A673 (cell line): ENCODE measurements around the gene SCN1B. TPM values are rescaled to one million over a fixed set of nuclear protein-coding genes. Genes with fewer than 3 reads are reported as not detected.

Experiments used
- BruUV-seq: library from RNA; stranded (reverse); fragments of 400-500 nt; replicated peaks from 2 replicates; lab custom pipeline; 2021; lab: Mats Ljungman, UMichigan
- CTCF ChIA-PET: fragments of 300-600 bp; sonication (Branson Sonifier 250); formaldehyde crosslinking; loops from one replicate; lab custom pipeline; 2022; ENCODE audit warnings: antibody characterized with exemption; lab: Charles Lee
- POLR2A ChIA-PET: fragments of 300-600 bp; sonication (Branson Sonifier 250); formaldehyde crosslinking; loops from one replicate; lab custom pipeline; 2022; ENCODE audit warnings: antibody characterized with exemption; ENCODE audit not compliant: low non-redundant PET; lab: Charles Lee
- DNase-seq: peaks from one replicate; pipeline ENCODE4 v3.0.0-alpha.2; 2015; ENCODE audit warnings: low spot score
- H3K27ac ChIP-seq: fragments of 200-600 bp; sonication (generic); 2 replicates; pipeline ENCODE4 v1.5.1; 2016; ENCODE audit warnings: mixed run types, low read depth, mild to moderate bottlenecking, mixed read lengths, antibody characterized with exemption, low read length; ENCODE audit not compliant: poor library complexity, severe bottlenecking
- H3K27me3 ChIP-seq: fragments of 200-600 bp; sonication (generic); replicated peaks from 2 replicates; pipeline ENCODE4 v1.6.1; 2017; ENCODE audit warnings: mixed run types, low read depth, mild to moderate bottlenecking, mixed read lengths, antibody characterized with exemption, low read length; ENCODE audit not compliant: insufficient read depth, poor library complexity
- H3K36me3 ChIP-seq: fragments of 200-600 bp; sonication (generic); 2 replicates; pipeline ENCODE4 v1.6.1; 2016; ENCODE audit warnings: mixed run types, mild to moderate bottlenecking, mixed read lengths, antibody characterized with exemption, low read length; ENCODE audit not compliant: insufficient read depth, poor library complexity, severe bottlenecking
- H3K4me1 ChIP-seq: fragments of 200-600 bp; sonication (generic); 2 replicates; pipeline ENCODE4 v1.6.1; 2017; ENCODE audit warnings: mixed run types, mild to moderate bottlenecking, mixed read lengths, antibody characterized with exemption, low read length; ENCODE audit not compliant: insufficient read depth, poor library complexity, severe bottlenecking
- H3K4me3 ChIP-seq: fragments of 200-600 bp; sonication (generic); 2 replicates; pipeline ENCODE4 v1.5.1; 2016; ENCODE audit warnings: low read depth, mixed run types, mild to moderate bottlenecking, mixed read lengths, low read length; ENCODE audit not compliant: poor library complexity, severe bottlenecking
- H3K9me3 ChIP-seq: fragments of 200-600 bp; sonication (generic); 2 replicates; pipeline ENCODE4 v1.6.1; 2016; ENCODE audit warnings: mixed run types, low read depth, mild to moderate bottlenecking, mixed read lengths, antibody characterized with exemption, low read length; ENCODE audit not compliant: poor library complexity, severe bottlenecking
- CTCF ChIP-seq: fragments of 300-800, 200-600 bp; sonication (generic); conservative IDR thresholded peaks from 2 replicates; pipeline ENCODE4 v1.5.1; 2017; ENCODE audit warnings: low read depth, mild to moderate bottlenecking, antibody characterized with exemption, low read length, moderate library complexity, mixed read lengths
- EZH2 ChIP-seq: fragments of 200-600 bp; sonication (generic); IDR thresholded peaks from 2 replicates; pipeline ENCODE4 v1.6.1; 2017; ENCODE audit warnings: borderline replicate concordance, low read depth, mild to moderate bottlenecking, mixed read lengths, antibody characterized with exemption, low read length; ENCODE audit not compliant: poor library complexity, severe bottlenecking
- intact Hi-C: fragments of 100-400 bp; cut with micrococcal nuclease; formaldehyde crosslinking; loops from one replicate; pipeline ENCODE4 v1.10.0; 2022; ENCODE audit not compliant: unreplicated experiment
- total RNA-seq: library from RNA; stranded (reverse); gene quantifications from 2 replicates; pipeline ENCODE4 v1.2.3, GENCODE V29; 2021

SCN1B gene
- total RNA-seq, 1 experiment from 2014 or later = 2.3 TPM

- no peaks in the 10 kb centered on the region for H3K27me3 ChIP-seq
- TF ChIP-seq CTCF = no peak
- no peak for TF ChIP-seq EZH2
- no peak overlapping the region for H3K4me3 ChIP-seq
- H3K27ac ChIP-seq = no peak overlapping the region
- H3K36me3 ChIP-seq = no peaks in the 10 kb centered on the region
- DNase-seq = no peak
- no peaks in the 10 kb centered on the region for H3K4me1 ChIP-seq
- no TSS peak for BruUV-seq
- POLR2A ChIA-PET = no interaction called here
- H3K9me3 ChIP-seq = peaks cover 3% of the 10 kb centered on the region
- CTCF ChIA-PET = no interaction called here
- intact Hi-C loops = no loop called here
These were observed 35.3 kb downstream of the SCN1B start for GRCh38 chr19:35065574-35065973.

- no TSS peak for BruUV-seq
- DNase-seq = no peak
- intact Hi-C loops = loop anchor here (2.0 kb wide), 1 partner anchor 69 kb away; the partner anchor contains the start of gene LGI4
- CTCF ChIA-PET = interaction anchor here (1.1 kb wide), 1 partner anchor 22 kb away, joined by 5 read pairs; no protein-coding TSS in a partner anchor
- no peak overlapping the region for H3K27ac ChIP-seq
- peaks cover 4% of the 10 kb centered on the region for H3K9me3 ChIP-seq
- no peaks in the 10 kb centered on the region for H3K27me3 ChIP-seq
- no peak overlapping the region for H3K4me3 ChIP-seq
- TF ChIP-seq EZH2 = no peak
- TF ChIP-seq CTCF = no peak
- H3K4me1 ChIP-seq = no peaks in the 10 kb centered on the region
- H3K36me3 ChIP-seq = no peaks in the 10 kb centered on the region
- POLR2A ChIA-PET = no interaction called here
These were observed 35.9 kb downstream of the SCN1B start for GRCh38 chr19:35066121-35066520.

GRCh38 chr19:35066691-35067563 is 36.7 kb downstream of the SCN1B start:
- Histone ChIP-seq H3K4me3 (no peak overlapping the region), H3K9me3 (peaks cover 4% of the 10 kb centered on the region), H3K27me3 (no peaks in the 10 kb centered on the region), H3K4me1 (no peaks in the 10 kb centered on the region), H3K27ac (no peak overlapping the region), H3K36me3 (no peaks in the 10 kb centered on the region)
- TF ChIP-seq EZH2 = no peak
- peak; percentile 96 for TF ChIP-seq CTCF
- POLR2A ChIA-PET = interaction anchor here (0.7 kb wide), 1 partner anchor 75 kb away, joined by 7 read pairs; no protein-coding TSS in a partner anchor
- CTCF ChIA-PET = interaction anchor here (0.5 to 1.1 kb wide), 10 partner anchors 19 to 491 kb away, joined by 3 to 9 read pairs (median 3); no protein-coding TSS in a partner anchor
- peak; percentile 92 for DNase-seq
- no TSS peak for BruUV-seq
- intact Hi-C loops = loop anchor here (1.0 to 2.0 kb wide), 2 partner anchors 47 to 68 kb away; partner anchors contain the start of gene LGI4
